HTERT RPE-1 (cell line): ENCODE measurements around the gene BRD7.

Experiments used
- in situ Hi-C: fragments of 300-500 bp; cut with MboI; formaldehyde crosslinking; loops from 4 replicates; pipeline ENCODE4 v1.14.3; 2020; ENCODE audit warnings: low sequenced_read_pairs

The BRD7 gene

GRCh38 chr16:50368410-50369132 is at the start of gene BRD7:
Gene BRD7, minus strand, starts transcription at chr16:50368988. Its CDS starts 214 bp downstream, at chr16:50368774.
- in situ Hi-C loops = no loop called here

GRCh38 chr16:50416388-50416787 is 47.6 kb upstream of the BRD7 start:
- in situ Hi-C loops = no loop called here

DNA sequence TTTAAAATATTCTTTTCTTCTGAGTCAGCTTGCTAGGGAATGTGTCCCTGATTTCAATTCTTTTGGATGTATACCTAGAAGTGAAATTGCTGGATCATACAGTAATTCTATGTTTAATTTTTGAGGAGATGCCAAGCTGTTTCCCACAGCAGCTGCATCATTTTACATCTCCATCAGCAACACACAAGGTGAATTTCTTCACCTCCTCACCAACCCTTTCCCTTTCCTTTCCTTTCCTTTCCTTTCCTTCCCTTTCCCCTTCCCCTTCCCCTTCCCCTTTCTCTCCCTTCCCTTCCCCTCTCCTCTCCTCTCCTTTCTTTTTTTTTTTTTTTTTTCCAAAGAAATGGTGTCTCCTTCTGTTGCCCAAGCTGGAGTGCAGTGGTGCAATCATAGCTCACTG is 45.4 kb upstream of the BRD7 start:
- in situ Hi-C loops = no loop called here

DNA sequence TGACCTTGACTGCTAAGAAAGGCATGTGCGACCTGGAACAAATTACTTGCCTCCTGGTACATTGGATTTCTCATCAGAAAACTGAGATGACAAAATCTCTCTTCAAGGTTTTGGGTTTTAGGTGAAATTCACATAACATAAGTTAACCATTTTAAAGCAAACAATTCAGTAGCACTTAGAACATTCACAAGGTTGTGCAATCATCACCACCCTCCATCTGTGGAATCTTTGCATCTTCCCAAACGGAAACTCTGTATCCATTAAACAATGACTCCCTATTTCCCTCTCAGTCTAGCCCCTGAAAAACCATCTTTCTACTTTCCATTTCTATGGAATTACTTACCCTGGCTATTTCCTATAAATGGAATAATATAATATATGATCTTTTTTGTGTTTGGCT is 42.2 kb upstream of the BRD7 start:
- in situ Hi-C loops = no loop called here

DNA sequence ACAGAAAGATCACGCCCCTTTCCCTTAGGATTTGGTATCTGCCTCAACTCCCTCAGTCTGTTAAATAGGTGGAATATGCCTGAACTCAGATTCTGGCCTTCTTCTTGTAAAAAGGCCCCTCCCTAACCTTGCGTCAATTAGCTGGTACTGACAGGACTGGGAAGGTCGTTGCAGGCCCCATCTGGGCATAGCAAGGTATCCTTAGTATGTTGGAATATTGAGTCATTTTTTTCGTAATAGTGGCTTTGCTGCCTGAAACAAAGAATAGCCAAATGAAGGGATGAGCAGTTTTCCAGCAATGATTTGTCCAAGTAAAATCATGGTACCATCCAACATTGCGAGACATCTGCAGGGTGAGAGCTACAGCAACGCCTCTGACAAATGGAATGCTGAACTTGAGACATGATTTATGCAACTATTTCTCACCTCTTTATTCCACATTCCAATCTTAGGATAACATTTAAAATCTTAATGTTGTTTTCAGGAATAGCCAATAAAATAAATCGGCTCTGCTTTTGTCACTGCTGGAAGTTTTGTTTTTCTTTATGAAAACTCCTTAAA is 39.3 kb upstream of the BRD7 start:
- in situ Hi-C loops = no loop called here

DNA sequence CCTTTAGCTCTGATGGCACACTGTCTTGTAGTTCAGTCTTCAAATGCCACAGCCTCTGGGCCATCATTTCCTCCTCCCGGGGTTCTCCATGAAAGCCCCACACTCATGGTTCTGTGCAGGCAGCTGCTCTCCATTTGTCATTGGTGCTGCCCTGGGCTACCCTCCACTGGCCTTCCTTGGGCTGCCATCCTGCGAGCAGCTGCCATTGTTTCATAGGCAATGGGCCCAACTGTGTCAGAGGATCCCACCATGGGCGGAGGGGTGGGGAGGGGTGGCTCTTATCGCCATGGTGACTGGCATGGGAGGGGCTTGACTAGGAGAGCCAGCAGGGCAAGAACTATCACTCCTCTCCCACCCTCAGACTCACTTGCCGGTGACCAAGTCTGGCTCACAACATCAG is 38.6 kb upstream of the BRD7 start:
- in situ Hi-C loops = no loop called here

DNA sequence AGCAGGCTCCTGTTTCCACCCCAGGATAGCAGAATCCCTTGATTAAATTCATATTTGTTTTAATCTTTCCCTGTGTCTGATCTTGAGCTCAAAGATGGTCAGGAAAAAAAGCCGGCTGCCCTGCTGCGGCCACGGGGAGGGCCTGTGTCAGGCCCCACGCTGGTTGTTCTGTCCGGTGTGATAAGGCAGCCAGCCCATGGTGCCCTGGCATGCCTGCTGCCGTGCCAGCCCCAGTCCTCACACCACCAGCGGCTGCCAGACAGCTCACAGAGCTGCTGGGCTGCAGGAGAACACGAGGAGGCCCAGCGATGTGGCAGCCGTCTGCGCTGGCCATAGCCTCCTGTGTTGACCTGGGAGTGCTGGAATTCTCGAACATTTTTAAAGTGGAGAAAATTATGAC is 34.7 kb upstream of the BRD7 start:
- in situ Hi-C loops = no loop called here

DNA sequence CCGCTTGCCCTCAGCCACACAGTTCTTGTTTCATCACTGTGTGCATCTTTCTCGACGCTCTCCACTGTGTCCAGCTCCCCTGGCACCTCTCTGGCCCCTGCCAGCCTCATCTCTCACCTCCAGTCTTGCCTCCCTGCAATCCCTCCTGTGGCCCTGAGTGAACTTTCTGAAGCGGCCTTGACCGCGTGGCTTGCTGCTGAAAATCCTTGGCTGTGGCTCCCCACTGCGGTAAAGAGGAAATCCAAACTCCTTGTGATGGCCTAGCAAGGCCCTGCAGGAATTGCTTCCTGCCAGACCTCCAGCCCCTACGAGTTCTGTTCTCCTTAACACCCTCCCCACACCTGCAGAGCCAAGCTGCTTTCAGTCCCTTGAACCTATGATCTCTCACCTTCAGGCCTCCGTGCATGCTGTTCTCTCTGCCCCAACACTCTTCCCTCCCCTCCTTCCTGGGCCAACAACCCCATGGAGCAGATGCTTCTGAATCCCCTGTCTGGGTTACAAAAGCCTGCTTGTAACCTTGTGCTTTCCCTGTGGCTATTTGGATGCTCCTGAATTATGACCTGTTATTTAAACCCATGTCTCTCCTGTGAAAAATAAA is 33.6 kb upstream of the BRD7 start:
- in situ Hi-C loops = no loop called here

DNA sequence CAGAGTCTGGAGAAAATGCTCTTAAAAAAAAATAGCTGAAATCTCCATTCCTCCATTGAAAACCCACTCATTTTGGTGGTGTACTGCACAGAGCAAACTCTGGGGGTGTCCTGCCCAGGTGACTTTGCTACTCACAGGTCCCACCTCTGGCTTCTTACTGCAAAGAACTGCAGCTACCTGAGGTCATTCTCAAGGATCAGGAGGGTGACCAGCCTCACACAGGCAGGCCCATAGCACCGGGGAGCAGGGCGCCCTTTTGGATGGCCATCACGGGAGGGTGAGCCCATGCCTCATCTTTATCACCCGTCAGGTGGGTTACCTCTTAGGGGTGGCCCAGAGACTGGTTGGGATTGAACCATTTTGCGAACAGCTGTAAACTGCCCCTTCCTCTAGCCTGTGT is 32.6 kb upstream of the BRD7 start:
- in situ Hi-C loops = no loop called here

- in situ Hi-C loops = no loop called here
These were observed 32.2 kb upstream of the BRD7 start for GRCh38 chr16:50400967-50401348.

- in situ Hi-C loops = no loop called here
These were observed 31.7 kb upstream of the BRD7 start for GRCh38 chr16:50400312-50400966.

- in situ Hi-C loops = no loop called here
These were observed 30.6 kb upstream of the BRD7 start for GRCh38 chr16:50399411-50399810.

DNA sequence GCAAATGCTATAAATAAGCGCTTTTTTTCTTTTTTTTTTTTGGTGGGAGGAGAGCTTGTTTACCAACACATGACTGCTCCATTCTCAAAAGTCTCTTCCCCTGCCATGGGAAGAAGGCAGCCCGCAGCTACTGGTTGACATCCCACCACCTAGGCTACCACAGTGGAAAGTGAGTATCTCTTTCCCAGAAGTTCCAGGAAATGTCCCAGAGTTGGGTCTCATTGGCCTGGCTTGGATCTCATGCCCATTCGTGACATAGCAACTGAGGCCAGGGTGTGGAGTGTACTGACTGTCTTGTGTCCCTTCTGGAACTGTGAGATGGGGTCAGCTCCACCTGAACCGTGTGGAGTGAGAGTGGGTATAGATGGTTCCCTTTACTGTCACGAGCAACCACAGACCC is 29.5 kb upstream of the BRD7 start:
- in situ Hi-C loops = no loop called here

- in situ Hi-C loops = no loop called here
These were observed 28.2 kb upstream of the BRD7 start for GRCh38 chr16:50396761-50397535.

- in situ Hi-C loops = no loop called here
These were observed 27.2 kb upstream of the BRD7 start for GRCh38 chr16:50395763-50396710.

DNA sequence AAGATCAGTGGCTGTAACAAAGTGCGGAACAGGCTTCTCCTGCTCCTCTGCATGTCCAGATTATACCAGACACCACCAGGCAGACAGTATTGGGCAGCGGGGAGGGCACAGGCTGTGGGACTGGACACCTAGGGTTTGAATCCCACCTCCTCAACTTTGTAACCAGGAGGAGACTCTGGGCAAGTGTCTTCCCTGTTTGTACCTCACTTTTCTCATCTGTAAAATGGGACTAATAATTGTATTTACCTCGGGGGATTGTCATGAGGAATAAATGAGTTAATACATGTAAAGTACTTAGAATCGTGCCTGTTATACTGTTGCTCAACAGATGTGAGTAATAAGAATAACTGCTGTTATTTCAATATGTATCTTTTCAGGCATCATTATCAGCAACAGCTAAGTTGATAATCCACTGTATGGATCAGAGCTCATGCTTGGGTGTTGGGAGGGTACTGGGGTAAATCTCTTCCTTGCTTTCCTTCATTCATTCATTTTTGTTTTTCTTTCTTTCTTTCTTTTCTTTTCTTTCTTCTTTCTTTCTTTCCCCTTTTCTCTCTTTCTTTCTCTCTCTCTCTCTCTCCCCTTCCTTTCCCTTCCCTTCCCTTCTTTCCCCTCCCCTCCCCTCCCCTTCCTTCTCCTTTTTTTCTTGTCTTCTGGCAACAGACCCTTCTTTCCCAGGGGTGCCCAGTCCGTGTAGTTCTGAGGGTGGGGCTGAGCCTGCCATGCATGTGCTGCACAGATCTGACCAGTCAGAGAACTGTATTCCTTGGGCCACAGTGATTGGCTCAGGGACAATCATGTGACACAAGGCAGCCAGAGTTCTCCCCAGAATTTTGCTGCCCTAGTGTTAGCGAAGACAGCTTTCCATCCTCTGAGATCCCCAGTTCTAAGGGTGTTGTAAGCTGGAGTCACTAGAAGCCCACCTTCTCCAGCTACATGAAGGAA is 25.3 kb upstream of the BRD7 start:
- in situ Hi-C loops = no loop called here

DNA sequence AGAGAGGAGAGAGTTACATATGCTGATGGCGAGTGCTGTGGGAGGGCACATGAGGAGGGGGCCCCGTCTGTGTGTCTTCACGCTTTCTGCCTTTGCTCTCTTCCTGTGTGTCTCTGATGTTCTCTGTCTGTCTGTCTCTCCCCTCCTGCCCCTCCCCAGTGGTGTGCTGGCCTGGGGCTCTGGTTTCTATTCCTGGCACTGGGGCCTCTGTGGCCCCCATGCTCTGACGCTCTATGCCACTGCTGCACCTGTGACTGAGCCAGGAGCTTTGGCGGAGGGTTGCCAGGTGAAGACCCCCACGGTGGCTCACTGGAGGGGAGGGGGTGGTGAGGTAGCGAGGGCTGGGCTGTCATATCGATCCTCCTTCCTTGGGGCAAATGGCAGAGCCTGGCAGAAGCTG is 24.6 kb upstream of the BRD7 start:
- in situ Hi-C loops = no loop called here

DNA sequence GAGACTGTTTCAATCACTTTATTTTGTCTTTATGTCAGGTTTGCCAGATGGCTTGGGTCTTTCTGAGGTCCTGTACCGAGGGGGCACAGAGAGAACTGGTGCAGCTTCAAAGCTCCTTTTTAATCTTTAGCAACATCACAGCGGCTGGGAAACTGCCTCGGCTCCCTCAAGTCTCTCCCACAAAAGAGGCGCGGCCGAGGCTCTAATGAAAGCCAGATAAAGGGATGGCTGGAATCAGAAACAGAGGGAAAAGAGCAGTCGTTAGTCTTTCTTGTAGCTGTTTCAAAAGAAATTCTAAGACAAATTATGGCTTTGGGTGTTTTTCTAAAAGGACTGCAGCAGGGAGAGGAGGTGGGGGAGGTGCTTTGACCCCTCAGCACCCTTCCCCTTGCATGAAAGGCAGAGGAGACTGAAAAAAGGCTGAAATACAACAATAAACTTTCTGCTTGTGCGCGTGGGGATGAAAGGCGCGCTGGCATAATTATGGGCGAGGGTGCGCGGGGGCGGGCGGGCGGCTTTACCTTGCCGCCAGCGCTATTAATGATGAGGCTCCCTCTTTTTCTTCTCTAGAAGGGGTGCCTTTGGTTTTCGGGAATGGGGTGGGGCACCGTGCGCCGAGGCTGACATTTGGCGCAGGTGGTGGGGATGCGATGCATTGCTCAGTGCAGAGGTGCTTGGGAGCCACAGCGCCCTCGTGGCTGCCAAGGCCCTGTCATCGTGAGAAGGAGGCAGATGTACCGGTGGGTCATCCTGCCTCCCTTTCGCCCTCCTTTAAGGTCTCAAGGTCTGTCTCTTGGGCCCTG is 22.3 kb upstream of the BRD7 start:
- in situ Hi-C loops = no loop called here
